ENCODE results near the gene NOVA1. TPM values are rescaled to one million over a fixed set of nuclear protein-coding genes. Genes with fewer than 3 reads are reported as not detected.

Gene NOVA1, protein sequence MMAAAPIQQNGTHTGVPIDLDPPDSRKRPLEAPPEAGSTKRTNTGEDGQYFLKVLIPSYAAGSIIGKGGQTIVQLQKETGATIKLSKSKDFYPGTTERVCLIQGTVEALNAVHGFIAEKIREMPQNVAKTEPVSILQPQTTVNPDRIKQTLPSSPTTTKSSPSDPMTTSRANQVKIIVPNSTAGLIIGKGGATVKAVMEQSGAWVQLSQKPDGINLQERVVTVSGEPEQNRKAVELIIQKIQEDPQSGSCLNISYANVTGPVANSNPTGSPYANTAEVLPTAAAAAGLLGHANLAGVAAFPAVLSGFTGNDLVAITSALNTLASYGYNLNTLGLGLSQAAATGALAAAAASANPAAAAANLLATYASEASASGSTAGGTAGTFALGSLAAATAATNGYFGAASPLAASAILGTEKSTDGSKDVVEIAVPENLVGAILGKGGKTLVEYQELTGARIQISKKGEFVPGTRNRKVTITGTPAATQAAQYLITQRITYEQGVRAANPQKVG
- total RNA-seq: 110 TPM

DNA sequence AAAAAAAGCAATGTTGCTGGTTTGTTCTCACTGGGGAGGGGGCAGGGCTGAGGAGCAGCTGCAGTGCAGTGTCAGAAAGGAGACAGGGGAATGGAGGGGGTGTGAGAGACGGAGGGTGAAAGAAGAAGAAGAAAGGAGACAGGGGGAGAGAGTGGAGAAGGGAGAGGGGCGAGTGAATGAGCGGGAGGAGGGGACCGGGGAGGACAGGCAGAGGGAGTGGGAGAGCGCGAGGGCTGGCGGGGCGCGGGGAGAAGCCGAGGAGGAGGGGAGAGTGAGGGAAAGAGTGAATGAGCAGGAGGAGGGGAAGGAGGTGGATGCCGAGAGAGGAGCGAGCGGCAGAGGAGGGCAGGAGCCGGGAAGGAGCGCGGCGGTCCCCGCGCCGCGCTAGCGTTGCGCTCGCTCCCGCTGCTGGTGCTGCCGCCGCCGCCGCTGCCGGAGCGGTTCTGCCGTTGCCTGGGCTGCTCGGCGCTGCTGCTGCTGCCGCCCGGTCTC is at the start of gene NOVA1:
NOVA1 (minus strand) TSS at position 445 of the 492 bp plus-strand sequence. CDS start 597 bp downstream, outside the sequence.

Measured in diencephalon (tissue), 1 donor.